Keratinocyte (primary cell): ENCODE data around the gene SPAG6. TPM values are rescaled to one million over a fixed set of nuclear protein-coding genes. Genes with fewer than 3 reads are reported as not detected.

Experiments used
- DNase-seq: peaks from one replicate; pipeline ENCODE4 v3.0.0-alpha.2; 2011; ENCODE audit warnings: low read depth, missing footprints, low spot score
- FAIRE-seq: peaks from 2 replicates; lab custom pipeline; 2011; peaks lifted over from hg19 to GRCh38; lab: Jason Lieb, UNC
- H2AFZ ChIP-seq: 2 replicates; pipeline ENCODE4 v1.6.0; 2012; ENCODE audit warnings: low read length, control low read depth, inconsistent platforms; ENCODE audit not compliant: control insufficient read depth
- H3K27ac ChIP-seq: 2 replicates; pipeline ENCODE4 v1.5.1; 2011; ENCODE audit warnings: low read length; ENCODE audit not compliant: control insufficient read depth, insufficient read depth
- H3K27me3 ChIP-seq: 3 replicates; pipeline ENCODE4 v1.6.0; 2011; ENCODE audit warnings: low read length; ENCODE audit not compliant: control insufficient read depth, insufficient read depth; ENCODE audit errors: extremely low read depth
- H3K36me3 ChIP-seq, 2 experiments: 2 replicates in 1 of 2; 3 replicates in 1 of 2; pipeline ENCODE4 v1.5.1; 2011; ENCODE audit warnings: low read length in 2 of 2, mild to moderate bottlenecking in 1 of 2; ENCODE audit not compliant: control insufficient read depth in 2 of 2, insufficient read depth in 2 of 2; ENCODE audit errors: extremely low read depth in 1 of 2
- H3K4me1 ChIP-seq: 3 replicates; pipeline ENCODE4 v1.5.1; 2011; ENCODE audit warnings: low read length; ENCODE audit not compliant: control insufficient read depth, insufficient read depth; ENCODE audit errors: extremely low read depth
- H3K4me2 ChIP-seq: 3 replicates; pipeline ENCODE4 v1.6.0; 2011; ENCODE audit warnings: low read depth, low read length; ENCODE audit not compliant: control insufficient read depth, insufficient read depth; ENCODE audit errors: extremely low read depth
- H3K4me3 ChIP-seq, 3 experiments: fragments of 200-600 bp in 1 of 3; sonication (generic) in 1 of 3; 2 replicates in 2 of 3; 3 replicates in 1 of 3; pipeline ENCODE4 v1.5.1; 2011 to 2016; ENCODE audit warnings: low read length in 3 of 3, mild to moderate bottlenecking in 3 of 3, control low read depth in 2 of 3, inconsistent platforms in 1 of 3, low read depth in 1 of 3, mixed read lengths in 1 of 3, mixed run types in 1 of 3, moderate library complexity in 1 of 3; ENCODE audit not compliant: control insufficient read depth in 2 of 3, insufficient read depth in 2 of 3; ENCODE audit errors: extremely low read depth in 1 of 3
- H3K79me2 ChIP-seq: 2 replicates; pipeline ENCODE4 v1.6.0; 2012; ENCODE audit warnings: low read length; ENCODE audit not compliant: control insufficient read depth, insufficient read depth
- H3K9ac ChIP-seq: 3 replicates; pipeline ENCODE4 v1.6.0; 2011; ENCODE audit warnings: low read length; ENCODE audit not compliant: control insufficient read depth, insufficient read depth; ENCODE audit errors: extremely low read depth
- H3K9me1 ChIP-seq: 3 replicates; pipeline ENCODE4 v1.6.0; 2011; ENCODE audit warnings: low read length; ENCODE audit not compliant: control insufficient read depth, insufficient read depth; ENCODE audit errors: extremely low read depth
- H3K9me3 ChIP-seq: 2 replicates; pipeline ENCODE4 v1.5.1; 2012; ENCODE audit warnings: low read depth, low read length; ENCODE audit not compliant: control insufficient read depth
- H4K20me1 ChIP-seq: 3 replicates; pipeline ENCODE4 v1.6.0; 2011; ENCODE audit warnings: low read length; ENCODE audit not compliant: control insufficient read depth, insufficient read depth; ENCODE audit errors: extremely low read depth
- CTCF ChIP-seq, 3 experiments: IDR thresholded peaks in 1 of 3; conservative IDR thresholded peaks in 1 of 3; optimal IDR thresholded peaks in 1 of 3; 2 replicates in 2 of 3; 3 replicates in 1 of 3; pipeline versions ENCODE3 to v1.5.1; 2011; ENCODE audit warnings: low read length in 3 of 3, mild to moderate bottlenecking in 3 of 3, moderate library complexity in 2 of 3, control low read depth in 1 of 3, inconsistent platforms in 1 of 3; ENCODE audit not compliant: insufficient read depth in 2 of 3; ENCODE audit errors: extremely low read depth in 1 of 3
- EZH2 ChIP-seq: IDR thresholded peaks from one replicate; pipeline ENCODE4 v1.6.1; 2012; ENCODE audit warnings: inconsistent platforms, mild to moderate bottlenecking, low read length, moderate library complexity
- dilution Hi-C: fragments of 300-500 bp; cut with MboI; formaldehyde crosslinking; loops from one replicate; pipeline ENCODE4 v1.7.0; 2020; ENCODE audit warnings: low sequenced_read_pairs; ENCODE audit not compliant: extremely low pct_ligation_motif_present
- polyA plus RNA-seq, 5 experiments: library from polyadenylated mRNA; depleted of rRNA in 3 of 5; stranded (reverse) in 3 of 5; stranded (forward) in 1 of 5; unstranded in 1 of 5; fragments of >200 nt; gene quantifications; 1 replicate in 1 of 5; 2 replicates in 3 of 5; 3 replicates in 1 of 5; pipeline versions ENCODE4 v1.2.1 to v1.2.3, GENCODE V29; 2011 to 2012; ENCODE audit warnings: missing spikeins in 2 of 5, low read depth in 1 of 5, low replicate concordance in 1 of 5

Gene SPAG6
- polyA plus RNA-seq, 1 donor (not counting 4 experiments of a cell fraction or from before 2014, with no cell fraction given) = not detected

- no peaks in the 10 kb centered on the region for H3K9me1 ChIP-seq
- H2AFZ ChIP-seq = no peak overlapping the region
- FAIRE-seq (no peak), DNase-seq (no peak)
- H3K36me3 ChIP-seq = no peaks in the 10 kb centered on the region
- no peaks in the 10 kb centered on the region for H3K4me1 ChIP-seq
- no peaks in the 10 kb centered on the region for H3K9me3 ChIP-seq
- no peak for TF ChIP-seq EZH2
- no peak for TF ChIP-seq CTCF (optimal IDR thresholded peaks at IDR 0.05 in 1 of 3, IDR thresholded peaks at IDR 0.05 in 1 of 3, conservative IDR thresholded peaks at IDR 0.05 in 1 of 3; ENCODE audit: extremely low read depth in 1 of 3, insufficient read depth in 2 of 3, low read length in 3 of 3)
- H3K9ac ChIP-seq = no peak overlapping the region
- no peak overlapping the region for H3K27ac ChIP-seq
- dilution Hi-C loops = no loop called here
- H3K79me2 ChIP-seq = no peaks in the 10 kb centered on the region
- H4K20me1 ChIP-seq = no peaks in the 10 kb centered on the region
- no peaks in the 10 kb centered on the region for H3K27me3 ChIP-seq
- H3K4me3 ChIP-seq = no peak overlapping the region
- no peak overlapping the region for H3K4me2 ChIP-seq
Observed at GRCh38 chr10:22365644-22366434, 20.5 kb downstream of the SPAG6 start.

- Histone ChIP-seq H3K79me2 (no peaks in the 10 kb centered on the region), H3K9me1 (no peaks in the 10 kb centered on the region), H3K4me1 (no peaks in the 10 kb centered on the region), H4K20me1 (no peaks in the 10 kb centered on the region), H3K27ac (no peak overlapping the region), H3K4me2 (no peak overlapping the region), H3K36me3 (no peaks in the 10 kb centered on the region), H3K9ac (no peak overlapping the region), H3K9me3 (no peaks in the 10 kb centered on the region), H3K4me3 (no peak overlapping the region), H2AFZ (no peak overlapping the region), H3K27me3 (no peaks in the 10 kb centered on the region)
- TF ChIP-seq CTCF (optimal IDR thresholded peaks at IDR 0.05 in 1 of 3, IDR thresholded peaks at IDR 0.05 in 1 of 3, conservative IDR thresholded peaks at IDR 0.05 in 1 of 3; ENCODE audit: extremely low read depth in 1 of 3, insufficient read depth in 2 of 3, low read length in 3 of 3) = no peak
- no peak for TF ChIP-seq EZH2
- FAIRE-seq (no peak), DNase-seq (no peak)
- dilution Hi-C loops = no loop called here
Observed at GRCh38 chr10:22366435-22366703, 21.1 kb downstream of the SPAG6 start.
